HEK293 (cell line): ENCODE results near the gene RPL31.
A peak's percentile ranks its signal among the peaks of the same experiment; 100 is the strongest.

Experiments used
- CTCF ChIA-PET: fragments of 350-600 bp; formaldehyde crosslinking; extraction: SDS; loops from one replicate; lab custom pipeline; 2021; ENCODE audit warnings: antibody characterized with exemption; lab: Yijun Ruan, JAX
- POLR2A ChIA-PET: fragments of 300-600 bp; formaldehyde crosslinking; extraction: SDS; loops from one replicate; lab custom pipeline; 2020; ENCODE audit warnings: antibody characterized with exemption, inconsistent platforms; lab: Yijun Ruan, JAX
- H3K27ac ChIP-seq: fragments of 200-500 bp; sonication (Bioruptor generic); 2 replicates; pipeline ENCODE4 v1.5.1; 2014; ENCODE audit warnings: low read depth, low read length, control low read depth, inconsistent platforms; ENCODE audit errors: extremely low read depth
- H3K36me3 ChIP-seq, 2 experiments: fragments of 200-500 bp in 1 of 2; sonication (Bioruptor generic) in 1 of 2; 1 replicate in 1 of 2; 2 replicates in 1 of 2; pipeline ENCODE4 v1.5.1; 2014 to 2017; ENCODE audit warnings: inconsistent platforms in 2 of 2, low read length in 2 of 2; ENCODE audit not compliant: control insufficient read depth in 2 of 2, insufficient read depth in 1 of 2
- H3K4me1 ChIP-seq: fragments of 200-500 bp; sonication (Bioruptor generic); 2 replicates; pipeline ENCODE4 v1.5.1; 2014; ENCODE audit warnings: mild to moderate bottlenecking, low read length, inconsistent platforms; ENCODE audit not compliant: control insufficient read depth, insufficient read depth
- H3K4me3 ChIP-seq: 2 replicates; pipeline ENCODE4 v1.5.1; 2011; ENCODE audit warnings: low read depth, mild to moderate bottlenecking, control low read depth, low read length, moderate library complexity
- H3K9me3 ChIP-seq: fragments of 200-500 bp; sonication (Bioruptor generic); 2 replicates; pipeline ENCODE4 v1.5.1; 2014; ENCODE audit warnings: low read depth, low read length, inconsistent platforms; ENCODE audit not compliant: control insufficient read depth, insufficient read depth
- MZF1 ChIP-seq: fragments of 450-650 bp; formaldehyde crosslinking; IDR thresholded peaks from 2 replicates; pipeline ENCODE4 v1.5.1; 2017; ENCODE audit warnings: missing biosample characterization, missing genetic modification characterization, borderline replicate concordance
- SCRT1 ChIP-seq: fragments of 450-650 bp; formaldehyde crosslinking; IDR thresholded peaks from 2 replicates; pipeline ENCODE4 v1.5.1; 2016; ENCODE audit warnings: missing biosample characterization, missing genetic modification characterization, borderline replicate concordance
- SCRT2 ChIP-seq: fragments of 450-650 bp; formaldehyde crosslinking; IDR thresholded peaks from 2 replicates; pipeline ENCODE4 v1.5.1; 2016; ENCODE audit warnings: missing biosample characterization, missing genetic modification characterization
- YY2 ChIP-seq: fragments of 450-650 bp; formaldehyde crosslinking; IDR thresholded peaks from 2 replicates; pipeline ENCODE4 v1.5.1; 2016; ENCODE audit warnings: missing biosample characterization, missing genetic modification characterization
- ZBTB17 ChIP-seq: fragments of 450-650 bp; formaldehyde crosslinking; IDR thresholded peaks from 2 replicates; pipeline ENCODE4 v1.5.1; 2016; ENCODE audit warnings: missing biosample characterization, missing genetic modification characterization
- ZFP41 ChIP-seq: fragments of 450-650 bp; formaldehyde crosslinking; IDR thresholded peaks from 2 replicates; pipeline ENCODE4 v1.5.1; 2016; ENCODE audit warnings: missing biosample characterization, missing genetic modification characterization, borderline replicate concordance
- ZNF132 ChIP-seq: fragments of 450-650 bp; formaldehyde crosslinking; IDR thresholded peaks from 2 replicates; pipeline ENCODE4 v1.5.1; 2017; ENCODE audit warnings: missing biosample characterization, missing genetic modification characterization, borderline replicate concordance
- ZNF140 ChIP-seq: fragments of 450-650 bp; formaldehyde crosslinking; IDR thresholded peaks from 2 replicates; pipeline ENCODE4 v1.5.1; 2016; ENCODE audit warnings: missing biosample characterization, missing genetic modification characterization
- ZNF146 ChIP-seq: fragments of 450-650 bp; formaldehyde crosslinking; IDR thresholded peaks from 2 replicates; pipeline ENCODE4 v1.5.1; 2016; ENCODE audit warnings: missing biosample characterization, missing genetic modification characterization
- ZNF2 ChIP-seq: fragments of 450-650 bp; formaldehyde crosslinking; IDR thresholded peaks from 2 replicates; pipeline ENCODE4 v1.5.1; 2016; ENCODE audit warnings: missing biosample characterization, missing genetic modification characterization
- ZNF324 ChIP-seq: fragments of 450-650 bp; formaldehyde crosslinking; IDR thresholded peaks from 2 replicates; pipeline ENCODE4 v1.5.1; 2016; ENCODE audit warnings: missing biosample characterization, missing genetic modification characterization
- ZNF341 ChIP-seq: fragments of 450-650 bp; formaldehyde crosslinking; IDR thresholded peaks from 2 replicates; pipeline ENCODE4; 2016; ENCODE audit warnings: low read depth, missing biosample characterization, missing genetic modification characterization
- ZNF366 ChIP-seq: fragments of 450-650 bp; formaldehyde crosslinking; conservative IDR thresholded peaks from 2 replicates; pipeline ENCODE4 v1.5.1; 2016; ENCODE audit warnings: missing biosample characterization, missing genetic modification characterization
- ZNF610 ChIP-seq: fragments of 450-650 bp; formaldehyde crosslinking; IDR thresholded peaks from 2 replicates; pipeline ENCODE4 v1.5.1; 2016; ENCODE audit warnings: missing biosample characterization, missing genetic modification characterization, borderline replicate concordance
- ZNF654 ChIP-seq: fragments of 450-650 bp; formaldehyde crosslinking; IDR thresholded peaks from 2 replicates; pipeline ENCODE4 v1.5.1; 2016; ENCODE audit warnings: low read depth, missing biosample characterization, missing genetic modification characterization
- ZNF677 ChIP-seq: fragments of 450-650 bp; IDR thresholded peaks from 2 replicates; pipeline ENCODE4 v1.5.0; 2018; ENCODE audit warnings: missing biosample characterization, mild to moderate bottlenecking, missing genetic modification characterization, moderate library complexity
- TF ChIP-seq, protein P1 (sequence below): fragments of 450-650 bp; formaldehyde crosslinking; IDR thresholded peaks from 2 replicates; pipeline ENCODE4 v1.5.1; 2016; ENCODE audit warnings: missing biosample characterization, missing genetic modification characterization
- TF ChIP-seq, protein P2 (sequence below): fragments of 450-650 bp; formaldehyde crosslinking; IDR thresholded peaks from 2 replicates; pipeline ENCODE4 v1.5.1; 2016; ENCODE audit warnings: missing biosample characterization, missing genetic modification characterization
- TF ChIP-seq, protein P3 (sequence below): fragments of 450-650 bp; formaldehyde crosslinking; IDR thresholded peaks from 2 replicates; pipeline ENCODE4 v1.5.1; 2016; ENCODE audit warnings: missing biosample characterization, missing genetic modification characterization
- TF ChIP-seq, protein P4 (sequence below): fragments of 450-650 bp; formaldehyde crosslinking; IDR thresholded peaks from 2 replicates; pipeline ENCODE4 v1.5.1; 2016; ENCODE audit warnings: missing biosample characterization, missing genetic modification characterization

RPL31 gene

DNA sequence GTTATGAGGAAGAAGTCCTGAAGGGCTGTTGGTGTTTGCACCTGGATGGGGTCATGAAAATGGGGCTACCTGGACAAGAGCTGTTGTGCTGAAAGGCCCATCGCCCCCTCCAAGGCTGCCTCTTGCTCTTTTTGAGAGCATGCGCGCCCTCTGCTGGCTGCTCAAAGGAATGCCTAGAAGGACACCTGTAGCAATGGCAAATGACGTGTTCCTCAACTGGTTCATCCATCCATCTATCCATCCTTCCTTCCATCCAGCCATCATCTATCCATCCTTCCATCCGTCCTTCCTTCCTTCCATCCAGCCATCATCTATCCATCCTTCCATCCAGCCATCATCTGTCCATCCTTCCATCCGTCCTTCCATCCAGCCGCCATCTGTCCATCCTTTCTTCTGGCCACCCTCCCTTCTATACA, 17.2 kb upstream of the RPL31 start:
- Histone ChIP-seq H3K4me3 (no peak overlapping the region), H3K4me1 (no peaks in the 10 kb centered on the region), H3K36me3 (peaks cover 0 to 5% of the 10 kb centered on the region in 2 experiments; a peak in 1 of 3 replicates), H3K27ac (no peak overlapping the region), H3K9me3 (no peaks in the 10 kb centered on the region)
- POLR2A ChIA-PET, result interaction anchor here (1.6 kb wide), 1 partner anchor 255 kb away, joined by 3 read pairs; no protein-coding TSS in a partner anchor
- CTCF ChIA-PET, result interaction anchor here (0.6 to 5.5 kb wide), 7 partner anchors 8 to 376 kb away, joined by 3 to 83 read pairs (median 3); no protein-coding TSS in a partner anchor
- TF ChIP-seq ZNF366 (tag by site-specific recombination), result peak; percentile 100
- TF ChIP-seq ZNF2 (tag by site-specific recombination), result 0 out of 2 replicates have a peak, but pooled peaks have one; percentile 45
- TF ChIP-seq, protein P1, sequence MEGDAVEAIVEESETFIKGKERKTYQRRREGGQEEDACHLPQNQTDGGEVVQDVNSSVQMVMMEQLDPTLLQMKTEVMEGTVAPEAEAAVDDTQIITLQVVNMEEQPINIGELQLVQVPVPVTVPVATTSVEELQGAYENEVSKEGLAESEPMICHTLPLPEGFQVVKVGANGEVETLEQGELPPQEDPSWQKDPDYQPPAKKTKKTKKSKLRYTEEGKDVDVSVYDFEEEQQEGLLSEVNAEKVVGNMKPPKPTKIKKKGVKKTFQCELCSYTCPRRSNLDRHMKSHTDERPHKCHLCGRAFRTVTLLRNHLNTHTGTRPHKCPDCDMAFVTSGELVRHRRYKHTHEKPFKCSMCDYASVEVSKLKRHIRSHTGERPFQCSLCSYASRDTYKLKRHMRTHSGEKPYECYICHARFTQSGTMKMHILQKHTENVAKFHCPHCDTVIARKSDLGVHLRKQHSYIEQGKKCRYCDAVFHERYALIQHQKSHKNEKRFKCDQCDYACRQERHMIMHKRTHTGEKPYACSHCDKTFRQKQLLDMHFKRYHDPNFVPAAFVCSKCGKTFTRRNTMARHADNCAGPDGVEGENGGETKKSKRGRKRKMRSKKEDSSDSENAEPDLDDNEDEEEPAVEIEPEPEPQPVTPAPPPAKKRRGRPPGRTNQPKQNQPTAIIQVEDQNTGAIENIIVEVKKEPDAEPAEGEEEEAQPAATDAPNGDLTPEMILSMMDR (tag by site-specific recombination), result peak; percentile 91
- TF ChIP-seq, protein P2, sequence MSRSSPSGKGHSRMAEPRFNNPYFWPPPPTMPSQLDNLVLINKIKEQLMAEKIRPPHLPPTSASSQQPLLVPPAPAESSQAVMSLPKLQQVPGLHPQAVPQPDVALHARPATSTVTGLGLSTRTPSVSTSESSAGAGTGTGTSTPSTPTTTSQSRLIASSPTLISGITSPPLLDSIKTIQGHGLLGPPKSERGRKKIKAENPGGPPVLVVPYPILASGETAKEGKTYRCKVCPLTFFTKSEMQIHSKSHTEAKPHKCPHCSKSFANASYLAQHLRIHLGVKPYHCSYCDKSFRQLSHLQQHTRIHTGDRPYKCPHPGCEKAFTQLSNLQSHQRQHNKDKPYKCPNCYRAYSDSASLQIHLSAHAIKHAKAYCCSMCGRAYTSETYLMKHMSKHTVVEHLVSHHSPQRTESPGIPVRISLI, result no peak
- no peak for TF ChIP-seq ZNF677
- peak; percentile 37; the same call in 1 of the 2 replicates for TF ChIP-seq ZBTB17 (tag by site-specific recombination)
- peak; percentile 78 for TF ChIP-seq ZNF654 (tag by site-specific recombination)
- no peak for TF ChIP-seq ZNF146 (tag by site-specific recombination)
- no peak for TF ChIP-seq ZNF610 (tag by site-specific recombination)
- 0 out of 2 replicates have a peak, but pooled peaks have one; percentile 18 for TF ChIP-seq YY2 (tag by site-specific recombination)
- TF ChIP-seq ZNF132 (tag by site-specific recombination), result no peak
- no peak for TF ChIP-seq ZNF140 (tag by site-specific recombination)
- peak; percentile 100 for TF ChIP-seq SCRT2 (tag by site-specific recombination)
- peak; percentile 69 for TF ChIP-seq ZNF341 (tag by site-specific recombination)
- TF ChIP-seq SCRT1 (tag by site-specific recombination), result peak; percentile 98

DNA sequence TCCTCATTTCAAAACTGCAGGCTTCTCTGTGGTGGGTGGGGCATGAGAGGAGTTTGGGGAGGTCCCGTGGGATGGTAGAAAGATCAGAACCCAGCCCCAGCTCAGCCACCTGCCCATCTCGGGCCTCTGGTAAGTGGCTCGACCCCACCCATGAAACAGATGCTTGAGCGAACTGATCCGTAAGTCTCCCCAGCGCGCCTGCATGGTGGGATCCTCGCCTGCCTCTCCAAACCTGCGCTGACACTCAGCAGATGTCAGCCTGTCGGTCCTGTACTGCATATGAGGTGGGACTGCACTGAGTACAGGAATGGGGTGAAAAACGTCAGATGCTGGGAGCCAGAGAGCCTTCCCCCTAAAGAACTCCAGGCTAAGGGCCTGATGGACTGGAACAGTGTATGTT, 15.9 kb upstream of the RPL31 start:
- no peaks in the 10 kb centered on the region for H3K9me3 ChIP-seq
- H3K36me3 ChIP-seq, result peaks cover 0 to 5% of the 10 kb centered on the region in 2 experiments; a peak in 1 of 3 replicates
- no peak overlapping the region for H3K27ac ChIP-seq
- H3K4me3 ChIP-seq, result no peak overlapping the region
- CTCF ChIA-PET, result interaction anchor here (0.6 to 5.5 kb wide), 8 partner anchors 13 to 1977 kb away, joined by 3 to 83 read pairs (median 4); no protein-coding TSS in a partner anchor
- H3K4me1 ChIP-seq, result no peaks in the 10 kb centered on the region
- TF ChIP-seq, protein P3, sequence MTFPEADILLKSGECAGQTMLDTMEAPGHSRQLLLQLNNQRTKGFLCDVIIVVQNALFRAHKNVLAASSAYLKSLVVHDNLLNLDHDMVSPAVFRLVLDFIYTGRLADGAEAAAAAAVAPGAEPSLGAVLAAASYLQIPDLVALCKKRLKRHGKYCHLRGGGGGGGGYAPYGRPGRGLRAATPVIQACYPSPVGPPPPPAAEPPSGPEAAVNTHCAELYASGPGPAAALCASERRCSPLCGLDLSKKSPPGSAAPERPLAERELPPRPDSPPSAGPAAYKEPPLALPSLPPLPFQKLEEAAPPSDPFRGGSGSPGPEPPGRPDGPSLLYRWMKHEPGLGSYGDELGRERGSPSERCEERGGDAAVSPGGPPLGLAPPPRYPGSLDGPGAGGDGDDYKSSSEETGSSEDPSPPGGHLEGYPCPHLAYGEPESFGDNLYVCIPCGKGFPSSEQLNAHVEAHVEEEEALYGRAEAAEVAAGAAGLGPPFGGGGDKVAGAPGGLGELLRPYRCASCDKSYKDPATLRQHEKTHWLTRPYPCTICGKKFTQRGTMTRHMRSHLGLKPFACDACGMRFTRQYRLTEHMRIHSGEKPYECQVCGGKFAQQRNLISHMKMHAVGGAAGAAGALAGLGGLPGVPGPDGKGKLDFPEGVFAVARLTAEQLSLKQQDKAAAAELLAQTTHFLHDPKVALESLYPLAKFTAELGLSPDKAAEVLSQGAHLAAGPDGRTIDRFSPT (tag by site-specific recombination), result no peak
- TF ChIP-seq ZNF324 (tag by site-specific recombination) (no peak), MZF1 (tag by site-specific recombination) (no peak), ZFP41 (tag by site-specific recombination) (no peak)
- TF ChIP-seq, protein P4, sequence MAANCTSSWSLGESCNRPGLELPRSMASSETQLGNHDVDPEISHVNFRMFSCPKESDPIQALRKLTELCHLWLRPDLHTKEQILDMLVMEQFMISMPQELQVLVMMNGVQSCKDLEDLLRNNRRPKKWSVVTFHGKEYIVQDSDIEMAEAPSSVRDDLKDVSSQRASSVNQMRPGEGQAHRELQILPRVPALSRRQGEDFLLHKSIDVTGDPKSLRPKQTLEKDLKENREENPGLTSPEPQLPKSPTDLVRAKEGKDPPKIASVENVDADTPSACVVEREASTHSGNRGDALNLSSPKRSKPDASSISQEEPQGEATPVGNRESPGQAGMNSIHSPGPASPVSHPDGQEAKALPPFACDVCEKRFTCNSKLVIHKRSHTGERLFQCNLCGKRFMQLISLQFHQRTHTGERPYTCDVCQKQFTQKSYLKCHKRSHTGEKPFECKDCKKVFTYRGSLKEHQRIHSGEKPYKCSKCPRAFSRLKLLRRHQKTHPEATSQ (tag by site-specific recombination), result no peak
- TF ChIP-seq, all 188 proteins: peak for 0
- POLR2A ChIA-PET, result no interaction called here
